Keratinocyte (primary cell): ENCODE measurements around the gene COA8.

Experiments
- EZH2 ChIP-seq: IDR thresholded peaks from one replicate; pipeline ENCODE4 v1.6.1; 2012; ENCODE audit warnings: inconsistent platforms, mild to moderate bottlenecking, low read length, moderate library complexity
- TF ChIP-seq, protein P1 (sequence below), 3 experiments: IDR thresholded peaks in 1 of 3; conservative IDR thresholded peaks in 1 of 3; optimal IDR thresholded peaks in 1 of 3; 2 replicates in 2 of 3; 3 replicates in 1 of 3; pipeline versions ENCODE3 to v1.5.1; 2011; ENCODE audit warnings: low read length in 3 of 3, mild to moderate bottlenecking in 3 of 3, moderate library complexity in 2 of 3, control low read depth in 1 of 3, inconsistent platforms in 1 of 3; ENCODE audit not compliant: insufficient read depth in 2 of 3; ENCODE audit errors: extremely low read depth in 1 of 3

DNA sequence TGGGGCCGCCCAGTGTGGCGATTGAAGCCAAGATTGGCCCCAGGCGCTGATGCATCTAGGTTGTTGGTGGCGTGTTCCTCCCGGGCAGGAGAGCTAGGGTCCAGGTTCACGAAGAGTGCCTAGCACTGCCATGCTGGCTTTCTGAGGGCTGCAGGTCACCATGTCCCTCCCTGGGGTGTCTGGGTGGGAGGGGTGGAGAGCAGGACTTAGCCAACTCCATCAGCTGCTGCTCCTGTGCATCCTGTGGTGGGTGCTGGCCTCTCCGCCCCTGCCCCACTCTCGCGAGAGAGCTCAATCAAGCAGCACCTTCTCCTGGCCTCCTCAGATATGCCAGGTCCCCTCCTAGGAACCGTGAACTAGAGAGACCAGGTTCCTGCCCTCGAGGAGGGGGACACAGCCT, 31.9 kb upstream of the COA8 start:
- TF ChIP-seq, protein P1, sequence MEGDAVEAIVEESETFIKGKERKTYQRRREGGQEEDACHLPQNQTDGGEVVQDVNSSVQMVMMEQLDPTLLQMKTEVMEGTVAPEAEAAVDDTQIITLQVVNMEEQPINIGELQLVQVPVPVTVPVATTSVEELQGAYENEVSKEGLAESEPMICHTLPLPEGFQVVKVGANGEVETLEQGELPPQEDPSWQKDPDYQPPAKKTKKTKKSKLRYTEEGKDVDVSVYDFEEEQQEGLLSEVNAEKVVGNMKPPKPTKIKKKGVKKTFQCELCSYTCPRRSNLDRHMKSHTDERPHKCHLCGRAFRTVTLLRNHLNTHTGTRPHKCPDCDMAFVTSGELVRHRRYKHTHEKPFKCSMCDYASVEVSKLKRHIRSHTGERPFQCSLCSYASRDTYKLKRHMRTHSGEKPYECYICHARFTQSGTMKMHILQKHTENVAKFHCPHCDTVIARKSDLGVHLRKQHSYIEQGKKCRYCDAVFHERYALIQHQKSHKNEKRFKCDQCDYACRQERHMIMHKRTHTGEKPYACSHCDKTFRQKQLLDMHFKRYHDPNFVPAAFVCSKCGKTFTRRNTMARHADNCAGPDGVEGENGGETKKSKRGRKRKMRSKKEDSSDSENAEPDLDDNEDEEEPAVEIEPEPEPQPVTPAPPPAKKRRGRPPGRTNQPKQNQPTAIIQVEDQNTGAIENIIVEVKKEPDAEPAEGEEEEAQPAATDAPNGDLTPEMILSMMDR (optimal IDR thresholded peaks at IDR 0.05 in 1 of 3, IDR thresholded peaks at IDR 0.05 in 1 of 3, conservative IDR thresholded peaks at IDR 0.05 in 1 of 3; ENCODE audit: extremely low read depth in 1 of 3, insufficient read depth in 2 of 3, low read length in 3 of 3) = no peak
- no peak for TF ChIP-seq EZH2
